Body of pancreas (tissue), 4 donors: ENCODE results near the gene MBD3.

Experiments
- POLR2A ChIP-seq, 3 donors: fragments of 450-650 bp; IDR thresholded peaks; one replicate each; pipeline ENCODE4 v1.6.1; 2016; ENCODE audit warnings: antibody characterized with exemption in 3 of 3, mild to moderate bottlenecking in 2 of 3
- TF ChIP-seq, protein P1 (sequence below), 7 experiments: fragments of 450-650 bp in 4 of 7; fragments of 200-600 bp in 3 of 7; sonication (generic) in 3 of 7; IDR thresholded peaks; one replicate each; pipeline ENCODE4 v1.5.1; 2016 to 2019; ENCODE audit warnings: antibody characterized with exemption in 7 of 7

GRCh38 chr19:1633269-1633826 is 40.7 kb upstream of the MBD3 start:
- TF ChIP-seq, protein P1, sequence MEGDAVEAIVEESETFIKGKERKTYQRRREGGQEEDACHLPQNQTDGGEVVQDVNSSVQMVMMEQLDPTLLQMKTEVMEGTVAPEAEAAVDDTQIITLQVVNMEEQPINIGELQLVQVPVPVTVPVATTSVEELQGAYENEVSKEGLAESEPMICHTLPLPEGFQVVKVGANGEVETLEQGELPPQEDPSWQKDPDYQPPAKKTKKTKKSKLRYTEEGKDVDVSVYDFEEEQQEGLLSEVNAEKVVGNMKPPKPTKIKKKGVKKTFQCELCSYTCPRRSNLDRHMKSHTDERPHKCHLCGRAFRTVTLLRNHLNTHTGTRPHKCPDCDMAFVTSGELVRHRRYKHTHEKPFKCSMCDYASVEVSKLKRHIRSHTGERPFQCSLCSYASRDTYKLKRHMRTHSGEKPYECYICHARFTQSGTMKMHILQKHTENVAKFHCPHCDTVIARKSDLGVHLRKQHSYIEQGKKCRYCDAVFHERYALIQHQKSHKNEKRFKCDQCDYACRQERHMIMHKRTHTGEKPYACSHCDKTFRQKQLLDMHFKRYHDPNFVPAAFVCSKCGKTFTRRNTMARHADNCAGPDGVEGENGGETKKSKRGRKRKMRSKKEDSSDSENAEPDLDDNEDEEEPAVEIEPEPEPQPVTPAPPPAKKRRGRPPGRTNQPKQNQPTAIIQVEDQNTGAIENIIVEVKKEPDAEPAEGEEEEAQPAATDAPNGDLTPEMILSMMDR (IDR thresholded peaks at IDR 0.05), result no peak
- no peak for TF ChIP-seq POLR2A (IDR thresholded peaks at IDR 0.05)
